Islet precursor cell (in vitro differentiated cells): ENCODE results near the gene CDK5RAP2.
"Not testable (repeated sequence)": the region's sequence is repeated elsewhere in the genome, so short reads cannot be mapped to it uniquely, and the experiment has no call there.

ENCODE experiments used
- DNase-seq: peaks from one replicate; pipeline ENCODE4 v3.0.0-alpha.2; 2018

Gene CDK5RAP2

GRCh38 chr9:120583958-120584369 is 4.0 kb upstream of the CDK5RAP2 start:
- DNase-seq, result no peak

- no peak for DNase-seq
Measured at GRCh38 chr9:120579139-120580050, 572 bp downstream of the CDK5RAP2 start.

GRCh38 chr9:120574473-120574872 is 5.5 kb downstream of the CDK5RAP2 start:
- no peak for DNase-seq

- DNase-seq, result no peak
Measured at GRCh38 chr9:120572472-120572871, 7.5 kb downstream of the CDK5RAP2 start.

- no peak for DNase-seq
Measured at GRCh38 chr9:120571443-120572257, 8.3 kb downstream of the CDK5RAP2 start.

- DNase-seq, result no peak
Measured at GRCh38 chr9:120570296-120570695, 9.7 kb downstream of the CDK5RAP2 start.

- DNase-seq, result no peak
Measured at GRCh38 chr9:120569556-120569955, 10.4 kb downstream of the CDK5RAP2 start.

- DNase-seq, result no peak
Measured at GRCh38 chr9:120568816-120569215, 11.2 kb downstream of the CDK5RAP2 start.

GRCh38 chr9:120567874-120568273 is 12.1 kb downstream of the CDK5RAP2 start:
- DNase-seq, result no peak

GRCh38 chr9:120567081-120567480 is 12.9 kb downstream of the CDK5RAP2 start:
- no peak for DNase-seq

GRCh38 chr9:120564589-120564988 is 15.4 kb downstream of the CDK5RAP2 start:
- no peak for DNase-seq

GRCh38 chr9:120562861-120563443 is 17.0 kb downstream of the CDK5RAP2 start:
- DNase-seq, result no peak

GRCh38 chr9:120561709-120562108 is 18.3 kb downstream of the CDK5RAP2 start:
- DNase-seq, result no peak

GRCh38 chr9:120559546-120559945 is 20.4 kb downstream of the CDK5RAP2 start:
- DNase-seq, result no peak

GRCh38 chr9:120558454-120558853 is 21.5 kb downstream of the CDK5RAP2 start:
- DNase-seq, result no peak

- DNase-seq, result no peak
Measured at GRCh38 chr9:120557205-120557604, 22.8 kb downstream of the CDK5RAP2 start.

GRCh38 chr9:120556775-120557174 is 23.2 kb downstream of the CDK5RAP2 start:
- no peak for DNase-seq

- no peak for DNase-seq
Measured at GRCh38 chr9:120555839-120556238, 24.1 kb downstream of the CDK5RAP2 start.

GRCh38 chr9:120552210-120552704 is 27.7 kb downstream of the CDK5RAP2 start:
- DNase-seq, result not testable (repeated sequence)

GRCh38 chr9:120545701-120546550 is 34.0 kb downstream of the CDK5RAP2 start:
- DNase-seq, result no peak

GRCh38 chr9:120544441-120544840 is 35.5 kb downstream of the CDK5RAP2 start:
- no peak for DNase-seq
